AG09309 (cell line): ENCODE data around the gene PSMA1.

Source experiments
- DNase-seq: peaks from one replicate; pipeline ENCODE4 v3.0.0-alpha.2; 2010; ENCODE audit warnings: low read depth
- H3K4me3 ChIP-seq: 2 replicates; pipeline ENCODE4 v1.5.1; 2011; ENCODE audit warnings: mild to moderate bottlenecking, low read depth, low read length, moderate library complexity; ENCODE audit not compliant: control insufficient read depth
- TF ChIP-seq, protein P1 (sequence below): IDR thresholded peaks from 2 replicates; pipeline ENCODE4 v1.5.1; 2011; ENCODE audit warnings: mild to moderate bottlenecking, low read depth, low read length, inconsistent platforms; ENCODE audit not compliant: insufficient read depth, control insufficient read depth; ENCODE audit errors: missing control alignments

Gene PSMA1

DNA sequence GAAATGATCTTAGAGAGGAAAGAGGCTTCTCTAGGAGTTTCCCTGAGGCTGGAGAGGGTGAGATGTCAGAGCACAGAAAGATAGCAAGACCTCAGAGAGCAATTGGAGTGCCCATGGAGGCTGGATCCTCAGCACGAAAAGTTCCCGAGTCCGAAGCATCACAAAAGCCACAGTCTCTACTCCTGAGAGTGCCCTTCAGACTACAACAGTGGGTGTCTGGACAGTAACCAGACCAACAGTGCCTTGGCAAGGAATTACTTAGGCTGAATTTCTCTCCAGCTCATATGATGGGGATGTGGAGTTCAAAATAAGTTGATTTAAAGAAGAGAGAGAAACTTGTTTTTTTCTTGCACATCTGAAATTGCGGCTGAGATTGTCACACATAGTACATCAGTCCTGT is 31.9 kb upstream of the PSMA1 start:
- H3K4me3 ChIP-seq, result no peak overlapping the region
- TF ChIP-seq, protein P1, sequence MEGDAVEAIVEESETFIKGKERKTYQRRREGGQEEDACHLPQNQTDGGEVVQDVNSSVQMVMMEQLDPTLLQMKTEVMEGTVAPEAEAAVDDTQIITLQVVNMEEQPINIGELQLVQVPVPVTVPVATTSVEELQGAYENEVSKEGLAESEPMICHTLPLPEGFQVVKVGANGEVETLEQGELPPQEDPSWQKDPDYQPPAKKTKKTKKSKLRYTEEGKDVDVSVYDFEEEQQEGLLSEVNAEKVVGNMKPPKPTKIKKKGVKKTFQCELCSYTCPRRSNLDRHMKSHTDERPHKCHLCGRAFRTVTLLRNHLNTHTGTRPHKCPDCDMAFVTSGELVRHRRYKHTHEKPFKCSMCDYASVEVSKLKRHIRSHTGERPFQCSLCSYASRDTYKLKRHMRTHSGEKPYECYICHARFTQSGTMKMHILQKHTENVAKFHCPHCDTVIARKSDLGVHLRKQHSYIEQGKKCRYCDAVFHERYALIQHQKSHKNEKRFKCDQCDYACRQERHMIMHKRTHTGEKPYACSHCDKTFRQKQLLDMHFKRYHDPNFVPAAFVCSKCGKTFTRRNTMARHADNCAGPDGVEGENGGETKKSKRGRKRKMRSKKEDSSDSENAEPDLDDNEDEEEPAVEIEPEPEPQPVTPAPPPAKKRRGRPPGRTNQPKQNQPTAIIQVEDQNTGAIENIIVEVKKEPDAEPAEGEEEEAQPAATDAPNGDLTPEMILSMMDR, result no peak
- no peak for DNase-seq

DNA sequence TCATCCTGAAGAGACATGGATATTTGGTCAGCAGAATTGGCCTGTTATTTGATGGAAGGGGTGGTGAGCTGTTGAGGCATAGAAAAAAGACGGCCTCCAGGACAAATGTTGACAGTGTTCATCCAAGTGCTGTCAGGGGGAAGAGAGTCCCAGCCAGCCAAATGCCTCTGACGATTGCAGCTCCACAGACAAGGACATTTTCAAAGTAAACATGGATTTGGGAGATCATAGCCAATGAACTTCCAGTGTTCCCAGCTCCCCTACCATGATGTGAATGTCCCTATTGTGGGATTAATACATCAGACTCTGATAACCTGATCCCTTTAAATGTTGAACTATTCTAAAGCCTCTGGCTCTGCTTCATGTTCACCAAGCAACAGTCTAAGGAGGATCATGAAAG is 31.2 kb upstream of the PSMA1 start:
- no peak for DNase-seq
- H3K4me3 ChIP-seq, result no peak overlapping the region
- TF ChIP-seq, protein P1, result no peak

DNA sequence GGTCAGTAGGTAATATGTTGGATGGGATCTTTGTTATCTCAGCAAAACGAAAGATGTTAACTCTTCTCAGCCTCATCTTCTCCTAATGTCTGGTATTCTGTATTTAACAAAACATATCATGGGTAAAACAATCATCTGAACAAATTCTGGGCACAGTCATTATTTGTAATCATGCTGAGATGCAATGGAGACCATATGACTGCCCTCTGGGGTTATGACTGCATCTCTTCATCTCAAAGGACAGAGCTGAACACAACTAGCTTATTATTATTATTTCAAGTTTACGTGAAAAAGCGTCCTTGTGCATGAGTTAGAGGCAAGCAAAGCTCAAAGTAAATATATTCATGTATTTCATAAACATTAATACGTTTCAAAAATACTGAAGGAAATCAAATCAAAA is 29.7 kb upstream of the PSMA1 start:
- DNase-seq, result no peak
- TF ChIP-seq, protein P1, result no peak
- no peak overlapping the region for H3K4me3 ChIP-seq

DNA sequence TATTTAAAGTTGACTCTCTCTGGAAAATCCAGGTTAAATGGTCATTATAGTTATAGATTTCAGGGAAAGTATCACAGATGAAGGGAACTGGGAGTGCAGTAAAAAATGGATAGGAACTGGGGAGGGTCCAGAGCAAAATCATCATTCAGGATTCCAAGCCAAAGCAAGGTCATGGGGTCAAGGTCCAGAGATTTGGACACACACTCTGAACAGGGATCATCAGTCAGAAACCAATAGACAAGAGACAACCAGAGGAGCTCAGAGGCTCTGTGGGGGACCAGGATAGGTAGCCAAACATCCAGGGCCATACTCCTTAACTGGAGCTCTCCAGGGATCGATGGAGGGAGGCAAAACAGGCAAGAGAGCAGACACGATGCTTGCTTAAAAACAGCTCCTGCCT is 27.3 kb upstream of the PSMA1 start:
- no peak for DNase-seq
- TF ChIP-seq, protein P1, result no peak
- no peak overlapping the region for H3K4me3 ChIP-seq

DNA sequence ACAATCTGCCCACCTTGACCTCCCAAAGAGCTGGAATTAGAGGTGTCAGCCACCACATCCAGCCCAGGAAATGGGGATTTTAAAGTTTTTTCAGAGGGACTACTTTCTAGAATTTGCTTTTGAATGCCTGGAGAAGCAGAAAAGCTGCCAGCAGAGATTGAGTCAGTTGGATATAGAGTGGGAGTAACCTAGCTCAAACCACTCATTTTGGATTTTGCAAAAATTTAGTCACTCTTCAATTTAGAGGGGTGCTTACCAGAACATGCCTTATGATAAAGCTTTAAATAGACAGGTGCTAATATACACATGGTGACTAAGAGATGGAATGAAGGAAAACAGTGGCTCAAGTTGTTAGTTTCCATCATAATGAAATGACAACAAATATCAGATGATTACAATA is 26.5 kb upstream of the PSMA1 start:
- no peak for DNase-seq
- TF ChIP-seq, protein P1, result no peak
- H3K4me3 ChIP-seq, result no peak overlapping the region

DNA sequence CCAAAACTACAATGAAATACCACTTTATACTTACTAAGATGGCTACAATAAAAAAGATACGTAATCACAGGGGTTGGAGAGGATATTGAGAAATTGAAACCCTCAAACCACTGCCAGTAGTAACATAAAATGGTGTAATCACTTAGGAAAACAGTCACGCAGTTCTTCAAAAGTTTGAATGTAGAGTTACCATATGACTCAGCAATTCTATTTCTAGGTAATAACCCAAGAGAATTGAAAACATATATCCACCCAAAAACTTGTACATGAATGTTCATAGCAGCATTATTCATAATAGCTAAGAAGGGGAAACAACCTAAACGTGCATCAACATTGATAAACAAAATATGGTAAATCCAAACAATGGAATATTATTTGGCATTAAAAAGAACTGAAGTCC is 24.4 kb upstream of the PSMA1 start:
- peak; percentile 60 for DNase-seq
- H3K4me3 ChIP-seq, result no peak overlapping the region
- TF ChIP-seq, protein P1, result no peak

DNA sequence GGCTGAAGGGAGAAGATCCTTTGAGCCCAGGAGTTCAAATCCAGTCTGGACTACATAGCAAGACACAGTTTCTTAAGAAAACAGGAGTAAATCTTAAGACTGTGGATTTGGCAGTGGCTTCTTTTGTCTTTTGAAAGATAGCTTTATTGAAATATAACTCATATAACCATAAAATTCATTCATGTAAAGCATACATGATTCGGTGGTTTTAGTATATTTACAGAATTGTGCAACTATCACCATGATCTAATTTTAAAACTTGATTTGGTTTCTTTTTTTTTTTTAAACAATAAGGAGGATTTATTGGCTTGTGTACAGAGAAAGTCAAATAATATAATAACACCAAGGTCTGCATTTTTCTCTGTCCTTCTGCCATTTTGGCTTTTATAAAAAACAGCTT is 23.1 kb upstream of the PSMA1 start:
- no peak overlapping the region for H3K4me3 ChIP-seq
- TF ChIP-seq, protein P1, result no peak
- DNase-seq, result no peak
